Nephron (organoid): ENCODE measurements around the gene GLT8D2.

Experiments
- H3K27ac Mint-ChIP-seq, 3 experiments: 2 replicates each; pipeline ENCODE4 v1.8.0; 2020; ENCODE audit warnings: mixed read lengths in 3 of 3, mild to moderate bottlenecking in 2 of 3, moderate library complexity in 1 of 3
- H3K27me3 Mint-ChIP-seq: 2 replicates; pipeline ENCODE4 v1.8.0; 2021; ENCODE audit warnings: low read depth, mild to moderate bottlenecking, moderate library complexity, mixed read lengths
- H3K36me3 Mint-ChIP-seq: 2 replicates; pipeline ENCODE4 v1.8.0; 2020; ENCODE audit warnings: low read depth, mixed read lengths
- H3K4me1 Mint-ChIP-seq: 2 replicates; pipeline ENCODE4 v1.8.0; 2020; ENCODE audit warnings: mixed read lengths
- H3K4me3 Mint-ChIP-seq, 3 experiments: 2 replicates each; pipeline ENCODE4 v1.8.0; 2020; ENCODE audit warnings: mild to moderate bottlenecking in 3 of 3, mixed read lengths in 3 of 3, moderate library complexity in 2 of 3
- H3K9me3 Mint-ChIP-seq: 2 replicates; pipeline ENCODE4 v1.8.0; 2020; ENCODE audit warnings: mixed read lengths
- CTCF ChIP-seq, 3 experiments: fragments of 200-600 bp; sonication (generic); IDR thresholded peaks; one replicate each; pipeline ENCODE4 v1.5.0; 2021; ENCODE audit warnings: antibody characterized with exemption in 3 of 3; ENCODE audit not compliant: unreplicated experiment in 3 of 3

Gene GLT8D2

GRCh38 chr12:103965590-103966504, 84.1 kb downstream of the GLT8D2 start, which contains the start of gene TDG:
Gene TDG, plus strand, starts transcription at chr12:103965872. Its CDS starts 166 bp downstream, at chr12:103966038.
- Mint-ChIP-seq H3K27ac (peak within 1 kb of the TSS; percentile 97 to 99 (median 97)), H3K36me3 (peaks cover 15% of the 10 kb centered on the region), H3K27me3 (no peaks in the 10 kb centered on the region), H3K4me3 (peak within 1 kb of the TSS; percentile 98 to 99 (median 98)), H3K4me1 (peaks cover 47% of the 10 kb centered on the region), H3K9me3 (no peaks in the 10 kb centered on the region)
- TF ChIP-seq CTCF (IDR thresholded peaks at IDR 0.05; ENCODE audit: unreplicated experiment in 3 of 3), result no peak

GRCh38 chr12:103965255-103965589, 84.8 kb downstream of the GLT8D2 start:
- no peak for TF ChIP-seq CTCF (IDR thresholded peaks at IDR 0.05; ENCODE audit: unreplicated experiment in 3 of 3)
- peak overlapping the region; percentile 97 to 99 (median 97) for H3K27ac Mint-ChIP-seq
- peaks cover 51% of the 10 kb centered on the region for H3K4me1 Mint-ChIP-seq
- no peaks in the 10 kb centered on the region for H3K27me3 Mint-ChIP-seq
- H3K9me3 Mint-ChIP-seq, result no peaks in the 10 kb centered on the region
- peaks cover 15% of the 10 kb centered on the region for H3K36me3 Mint-ChIP-seq
- H3K4me3 Mint-ChIP-seq, result peak overlapping the region; percentile 98 to 99 (median 98)

GRCh38 chr12:103964805-103965204, 85.2 kb downstream of the GLT8D2 start:
- Mint-ChIP-seq H3K27ac (peak overlapping the region; percentile 97 to 99 (median 97)), H3K4me3 (peak overlapping the region; percentile 98 to 99 (median 98)), H3K36me3 (peaks cover 15% of the 10 kb centered on the region), H3K27me3 (no peaks in the 10 kb centered on the region), H3K9me3 (no peaks in the 10 kb centered on the region), H3K4me1 (peaks cover 51% of the 10 kb centered on the region)
- TF ChIP-seq CTCF (IDR thresholded peaks at IDR 0.05; ENCODE audit: unreplicated experiment in 3 of 3), result no peak

GRCh38 chr12:103962493-103962892, 87.5 kb downstream of the GLT8D2 start:
- no peak for TF ChIP-seq CTCF (IDR thresholded peaks at IDR 0.05; ENCODE audit: unreplicated experiment in 3 of 3)
- Mint-ChIP-seq H3K27ac (peak overlapping the region; percentile 33 to 51 (median 51)), H3K4me3 (peak overlapping the region in 2 of 3 experiments; percentile 56 to 58), H3K36me3 (no peaks in the 10 kb centered on the region), H3K4me1 (peaks cover 48% of the 10 kb centered on the region), H3K9me3 (no peaks in the 10 kb centered on the region), H3K27me3 (no peaks in the 10 kb centered on the region)

GRCh38 chr12:103960616-103961227, 89.3 kb downstream of the GLT8D2 start:
- H3K27ac Mint-ChIP-seq, result peak overlapping the region in 1 of 3 experiments; percentile 46
- TF ChIP-seq CTCF (IDR thresholded peaks at IDR 0.05; ENCODE audit: unreplicated experiment in 3 of 3), result no peak
- H3K9me3 Mint-ChIP-seq, result no peaks in the 10 kb centered on the region
- no peaks in the 10 kb centered on the region for H3K27me3 Mint-ChIP-seq
- H3K36me3 Mint-ChIP-seq, result no peaks in the 10 kb centered on the region
- H3K4me1 Mint-ChIP-seq, result peaks cover 52% of the 10 kb centered on the region
- H3K4me3 Mint-ChIP-seq, result peak overlapping the region in 1 of 3 experiments; percentile 22
